Glomerular visceral epithelial cell (primary cell): Measurements from ENCODE around the gene FAM13A.
"Not testable (repeated sequence)": the region's sequence is repeated elsewhere in the genome, so short reads cannot be mapped to it uniquely, and the experiment has no call there.

Source experiments
- DNase-seq: peaks from one replicate; pipeline ENCODE4 v3.0.0-alpha.2; 2016; ENCODE audit errors: extremely low spot score

FAM13A gene

GRCh38 chr4:88900432-88900831 lies 156.6 kb downstream of the FAM13A start:
- peak; percentile 29 for DNase-seq

DNA sequence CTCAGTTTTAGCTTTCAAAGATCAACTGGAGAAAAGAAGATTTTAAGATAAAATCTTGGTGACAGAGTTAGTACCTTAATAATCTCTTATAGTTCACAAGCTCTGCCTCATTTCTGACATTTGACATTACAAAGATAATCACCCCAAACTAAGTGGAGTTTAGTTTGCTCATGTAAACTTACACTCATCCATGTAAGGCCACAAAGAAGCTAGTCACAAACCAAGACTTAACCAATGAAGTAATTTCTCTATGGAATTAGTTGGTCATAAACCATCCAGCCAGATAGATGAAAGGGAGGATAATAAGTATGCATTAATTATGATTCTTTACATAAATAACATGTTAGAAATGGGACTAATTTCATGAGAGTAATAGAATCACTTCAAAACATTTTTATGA lies 159.2 kb downstream of the FAM13A start:
- no peak for DNase-seq

DNA sequence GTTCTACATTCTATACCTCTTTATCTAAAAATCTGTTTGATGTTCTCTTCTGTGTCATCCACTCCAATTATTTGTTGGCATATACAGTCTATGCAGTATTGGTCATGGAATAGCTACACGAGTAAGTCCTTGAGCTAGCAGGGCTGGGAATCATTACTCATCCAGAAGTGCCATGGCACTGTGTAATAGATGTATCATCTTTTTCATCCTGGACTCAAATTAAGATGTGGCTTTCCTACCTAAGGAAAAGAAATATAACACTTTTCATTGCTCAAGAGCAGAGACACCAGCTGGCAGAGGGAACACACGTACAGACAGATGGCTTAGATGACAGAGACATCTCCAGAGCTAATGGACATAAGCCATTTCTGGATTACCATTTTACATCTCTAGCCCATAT lies 159.8 kb downstream of the FAM13A start:
- DNase-seq: no peak

DNA sequence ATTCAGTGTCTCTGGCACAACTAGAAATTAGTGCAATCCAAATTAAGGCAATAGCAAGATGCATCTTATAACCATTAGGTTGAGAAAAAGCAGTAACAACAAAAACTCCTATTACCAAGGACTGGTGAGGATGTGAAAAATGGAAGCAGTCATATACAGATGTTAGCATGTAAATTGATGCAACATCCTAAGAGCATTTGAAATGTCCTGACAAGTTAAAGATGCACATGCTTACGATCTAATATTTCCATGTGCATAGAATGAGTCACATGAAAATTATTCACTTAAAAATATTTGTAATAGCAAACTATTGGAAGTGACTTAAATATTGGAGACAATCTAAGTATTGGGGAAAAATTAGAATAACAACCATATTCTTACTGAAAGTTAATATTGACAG lies 163.0 kb downstream of the FAM13A start:
- no peak for DNase-seq

- no peak for DNase-seq
Measured at GRCh38 chr4:88892646-88893045, 164.3 kb downstream of the FAM13A start.

- no peak for DNase-seq
Measured at GRCh38 chr4:88891636-88892035, 165.3 kb downstream of the FAM13A start.

GRCh38 chr4:88887409-88887808 lies 169.6 kb downstream of the FAM13A start:
- not testable (repeated sequence) for DNase-seq

DNA sequence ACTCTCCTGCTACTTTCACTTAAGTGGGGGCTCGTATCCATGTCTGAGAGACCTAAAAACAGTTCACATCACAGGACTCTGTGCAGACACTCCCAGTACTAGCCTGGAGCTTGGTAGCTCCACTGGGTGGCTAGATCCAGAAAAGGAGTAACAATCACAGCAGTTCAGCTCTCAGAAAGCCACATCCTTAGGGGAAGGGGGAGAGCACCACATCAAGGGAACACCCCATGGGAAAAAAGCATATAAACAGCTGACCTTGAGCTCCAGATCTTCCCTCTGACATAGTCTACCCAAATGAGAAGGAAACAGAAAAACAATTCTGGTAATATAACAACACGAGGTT lies 175.8 kb downstream of the FAM13A start:
- DNase-seq: no peak

GRCh38 chr4:88880501-88881226 lies 176.3 kb downstream of the FAM13A start:
- DNase-seq: no peak

GRCh38 chr4:88879991-88880390 lies 177.0 kb downstream of the FAM13A start:
- no peak for DNase-seq

DNA sequence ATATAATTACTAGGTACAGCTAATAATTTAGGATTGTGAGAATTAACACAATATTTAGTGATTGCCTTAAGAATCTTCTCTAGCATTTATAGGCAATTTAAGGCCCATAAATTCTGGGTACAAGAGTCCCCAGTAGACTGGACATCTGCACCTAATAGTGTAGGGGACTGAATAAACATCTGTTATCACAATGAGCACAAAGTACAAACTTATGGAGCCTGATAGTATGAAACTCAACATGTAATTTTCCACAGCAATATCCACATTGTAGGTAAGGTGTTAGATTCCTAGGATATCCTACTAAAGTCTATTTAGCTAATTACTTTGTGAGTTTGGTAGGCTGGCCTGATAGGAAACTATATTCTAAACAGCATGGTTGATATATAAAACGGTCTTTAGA lies 178.3 kb downstream of the FAM13A start:
- no peak for DNase-seq

DNA sequence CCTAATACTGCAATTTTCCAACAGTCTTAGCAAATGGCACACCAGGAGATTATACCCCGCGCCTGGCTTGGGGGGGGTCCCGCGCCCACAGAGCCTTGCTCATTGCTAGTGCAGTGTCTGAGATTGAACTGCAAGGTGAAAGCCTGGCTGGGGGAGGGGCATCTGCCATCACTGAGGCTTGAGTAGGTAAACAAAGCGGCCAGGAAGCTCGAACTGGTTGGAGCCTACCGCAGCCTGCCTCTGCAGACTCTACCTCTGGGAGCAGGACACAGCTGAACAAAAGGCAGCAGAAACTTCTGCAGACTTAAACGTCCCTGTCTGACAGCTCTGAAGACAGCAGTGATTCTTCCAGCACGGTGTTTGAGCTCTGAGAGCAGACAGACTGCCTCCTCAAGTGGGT lies 186.6 kb downstream of the FAM13A start:
- DNase-seq: no peak

DNA sequence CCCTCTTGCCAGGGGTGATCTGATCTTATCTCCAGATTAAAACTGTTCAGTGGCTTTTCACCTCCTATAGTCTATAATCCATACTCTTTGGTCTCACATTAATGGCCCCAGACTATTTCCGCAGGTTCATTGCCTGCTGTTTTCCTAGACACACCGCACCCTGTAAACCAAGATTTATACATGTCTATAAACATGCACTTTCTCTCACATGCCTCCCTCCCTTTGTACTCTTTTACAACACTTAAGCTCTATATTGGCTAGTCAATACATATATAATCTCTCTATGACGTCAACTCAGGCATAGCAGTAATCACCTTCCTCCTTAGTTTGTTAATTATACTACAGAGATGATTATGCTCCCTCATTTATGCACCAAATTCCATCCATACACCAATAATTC lies 188.5 kb downstream of the FAM13A start:
- no peak for DNase-seq

DNA sequence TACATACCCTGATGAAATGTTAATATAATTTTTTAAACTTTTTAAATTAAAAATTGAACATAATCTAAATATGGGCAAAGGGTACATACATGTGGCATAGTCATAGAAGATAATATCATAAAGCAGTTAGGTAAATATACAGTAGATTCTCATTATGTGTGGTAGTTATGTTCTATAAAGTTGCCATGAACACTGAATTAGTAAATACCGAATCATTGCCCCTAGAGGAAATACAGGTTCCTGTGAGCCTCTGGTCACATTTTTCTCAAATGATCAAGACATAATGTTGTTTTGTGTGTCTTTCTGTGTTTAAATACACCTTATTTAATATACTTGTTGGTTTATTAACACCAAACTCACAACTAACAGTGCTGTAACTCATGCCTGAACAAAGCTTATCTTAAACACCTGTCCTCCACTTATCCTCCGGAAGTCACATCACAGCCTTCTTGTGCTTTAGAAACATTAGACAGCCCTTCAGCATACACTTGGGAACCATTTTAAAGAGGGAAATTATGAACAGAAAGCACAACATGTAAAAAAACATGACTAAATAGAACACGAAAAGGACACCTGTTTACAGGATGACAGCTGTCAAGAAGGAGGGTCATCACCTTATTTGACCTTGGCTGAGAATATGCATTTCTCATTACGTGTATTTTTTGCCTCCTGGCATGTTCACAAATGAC lies 190.0 kb downstream of the FAM13A start:
- DNase-seq: no peak

DNA sequence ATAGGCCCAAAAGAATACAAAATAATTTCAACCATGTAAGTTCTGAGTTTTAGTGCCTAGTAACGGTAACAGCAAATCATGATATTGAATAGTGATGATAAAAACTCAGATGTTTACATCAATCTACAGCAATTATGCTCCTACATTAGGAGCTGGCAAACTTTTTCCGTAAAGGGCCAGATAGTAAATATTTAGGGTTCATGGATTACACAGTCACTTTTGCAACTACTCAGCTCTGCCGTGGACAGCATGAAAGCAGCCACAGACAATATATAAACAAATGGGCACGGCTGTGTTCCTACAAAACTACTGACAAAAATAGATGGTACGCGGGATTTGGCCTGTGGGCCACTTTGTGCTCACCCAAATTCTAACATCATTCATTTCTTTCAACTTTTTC lies 191.5 kb downstream of the FAM13A start:
- no peak for DNase-seq

GRCh38 chr4:88865046-88865445 lies 191.9 kb downstream of the FAM13A start:
- DNase-seq: no peak

DNA sequence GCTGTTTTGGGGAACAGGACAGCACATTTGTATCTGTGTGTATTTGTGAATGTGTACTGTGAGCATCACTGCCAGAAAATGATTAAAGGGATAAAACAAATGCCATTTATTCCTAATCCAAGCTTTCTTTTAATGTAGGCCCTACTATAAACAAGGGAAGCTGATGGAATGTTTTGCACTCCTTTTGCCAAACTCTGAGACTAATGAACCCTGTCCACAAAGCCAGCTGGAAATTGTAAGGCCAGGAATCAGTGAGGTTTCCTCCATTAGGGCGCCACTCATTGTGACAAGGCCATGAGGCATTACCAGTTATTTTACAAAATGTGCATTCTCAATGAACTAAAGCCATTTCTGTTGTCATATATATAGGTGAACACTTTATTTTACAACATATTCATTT lies 196.4 kb downstream of the FAM13A start:
- DNase-seq: no peak

DNA sequence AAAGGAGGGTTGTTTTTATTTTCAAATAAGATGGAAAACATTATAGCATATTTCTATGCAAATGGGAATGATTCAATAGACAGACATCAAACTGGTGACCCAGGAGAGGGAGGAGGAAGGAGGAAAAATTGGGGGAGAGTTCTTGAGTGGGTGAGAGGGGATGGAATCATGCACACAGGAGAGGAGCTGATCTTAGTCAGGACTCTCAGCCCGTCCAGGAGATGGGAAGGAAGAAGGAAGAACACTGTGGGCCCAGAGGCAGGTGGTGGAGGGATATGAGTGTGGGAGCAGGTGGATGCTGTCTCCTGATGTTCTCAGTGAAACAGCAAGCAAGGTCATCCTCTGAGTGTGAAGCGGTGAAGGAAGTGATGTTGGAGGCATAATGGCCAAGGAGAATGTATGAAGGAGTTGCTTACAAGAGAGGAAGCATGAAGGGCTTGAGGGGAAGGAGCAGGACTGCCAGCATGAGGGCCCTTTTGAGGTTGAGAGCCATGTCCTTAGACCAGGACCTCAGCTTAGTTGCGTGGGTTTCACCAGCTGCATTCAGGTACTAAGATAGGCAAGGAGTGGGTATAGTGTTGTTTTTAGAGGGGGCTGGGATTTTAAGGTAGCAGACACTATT lies 197.7 kb downstream of the FAM13A start:
- DNase-seq: no peak

GRCh38 chr4:88858752-88859151 lies 198.2 kb downstream of the FAM13A start:
- DNase-seq: no peak

DNA sequence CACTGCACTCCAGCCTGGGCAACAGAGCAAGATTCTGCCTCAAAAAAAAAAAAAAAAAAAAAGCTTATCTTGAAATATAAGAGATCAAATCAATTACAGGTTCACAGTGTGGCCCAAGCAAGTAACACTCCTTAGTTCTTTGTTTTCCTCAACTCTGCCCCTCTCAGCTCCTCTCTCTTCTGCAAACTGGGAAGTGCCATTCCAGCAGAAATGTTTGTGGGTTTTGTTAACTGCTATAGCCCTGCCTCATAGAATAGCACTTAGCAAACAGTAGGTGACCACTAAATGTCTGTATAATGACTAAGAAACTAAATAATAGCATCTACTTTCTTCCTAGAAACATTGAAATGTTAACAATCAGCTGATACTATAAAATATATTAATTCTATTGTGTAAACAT lies 199.4 kb downstream of the FAM13A start:
- no peak for DNase-seq

DNA sequence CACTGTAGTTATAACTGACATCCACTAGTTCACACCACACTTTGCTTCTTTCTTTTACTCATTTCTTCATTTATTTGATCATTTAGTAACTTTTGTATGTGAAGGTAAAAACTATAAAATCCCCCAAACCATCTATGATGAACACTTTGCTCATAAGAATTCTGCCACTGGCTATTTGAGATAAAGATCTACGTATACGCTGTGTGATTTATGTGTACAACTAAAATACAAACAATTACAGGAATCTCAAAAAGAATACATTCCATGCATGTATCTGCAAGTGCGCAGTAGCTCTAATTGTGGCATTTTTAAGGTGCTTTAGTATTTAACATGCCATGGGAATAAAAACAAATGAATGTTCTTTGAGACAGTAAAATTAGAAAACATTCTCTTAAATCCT lies 202.5 kb downstream of the FAM13A start:
- no peak for DNase-seq

DNA sequence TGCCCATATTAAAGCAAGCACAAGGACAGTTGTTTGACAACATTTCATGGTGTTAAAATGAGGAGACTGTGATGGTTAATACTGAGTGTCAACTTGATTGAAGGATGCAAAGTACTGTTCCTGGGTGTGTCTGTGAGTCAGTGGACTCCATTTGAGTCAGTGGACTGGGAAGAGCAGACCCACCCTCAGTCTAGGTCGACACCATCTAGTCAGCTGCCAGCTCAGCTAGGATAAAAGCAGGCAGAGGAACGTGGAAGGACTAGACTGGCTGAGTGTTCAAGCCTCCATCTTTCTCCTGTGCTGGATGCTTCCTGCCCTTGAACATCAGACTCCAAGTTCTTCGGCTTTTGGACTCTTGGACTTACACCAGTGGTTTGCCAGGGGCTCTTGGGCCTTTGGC lies 203.4 kb downstream of the FAM13A start:
- not testable (repeated sequence) for DNase-seq

GRCh38 chr4:88846206-88846790 lies 210.7 kb downstream of the FAM13A start:
- DNase-seq: no peak
